Endometrial microvascular endothelial cells (primary cell): Measurements from ENCODE around the gene DNAJC3. TPM values are rescaled to one million over a fixed set of nuclear protein-coding genes. Genes with fewer than 3 reads are reported as not detected.
"Not testable (repeated sequence)": the region's sequence is repeated elsewhere in the genome, so short reads cannot be mapped to it uniquely, and the experiment has no call there.

Source experiments
- in situ Hi-C: cut with HindIII; loops from 2 replicates; pipeline ENCODE4 v1.10.0; 2017; ENCODE audit warnings: low sequenced_read_pairs, low pct_unique_long_range_greater_than_20kb; ENCODE audit errors: inconsistent ontology term
- total RNA-seq: library from RNA; depleted of rRNA; stranded (reverse); fragments of >200 nt; gene quantifications from one replicate; pipeline ENCODE4 v1.2.3, GENCODE V29; 2015; ENCODE audit errors: inconsistent ontology term

DNAJC3 gene
- total RNA-seq, 1 donor from 2014 or later = 49.4 TPM

GRCh38 chr13:95749545-95749944 lies 72.6 kb downstream of the DNAJC3 start:
- in situ Hi-C loops = no loop called here

DNA sequence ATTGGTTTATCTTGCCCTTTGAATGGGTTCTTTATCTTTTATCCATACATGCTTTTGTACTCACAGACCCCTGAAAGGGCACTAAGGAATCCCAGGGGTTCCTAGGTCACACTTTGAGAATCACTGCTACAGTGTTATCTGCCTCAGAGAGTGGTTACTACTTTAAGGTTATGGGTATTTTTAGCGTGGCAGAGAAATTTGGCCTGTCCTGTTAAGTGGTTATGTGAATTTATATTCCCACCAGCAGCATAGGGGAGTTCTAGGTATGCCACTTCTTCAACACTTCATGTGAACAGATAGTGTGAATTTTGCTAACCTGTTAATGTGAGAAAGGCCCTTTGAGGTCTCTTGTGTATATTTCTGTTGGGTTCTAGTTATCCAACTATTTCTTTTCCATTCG lies 75.7 kb downstream of the DNAJC3 start:
- in situ Hi-C loops = no loop called here

DNA sequence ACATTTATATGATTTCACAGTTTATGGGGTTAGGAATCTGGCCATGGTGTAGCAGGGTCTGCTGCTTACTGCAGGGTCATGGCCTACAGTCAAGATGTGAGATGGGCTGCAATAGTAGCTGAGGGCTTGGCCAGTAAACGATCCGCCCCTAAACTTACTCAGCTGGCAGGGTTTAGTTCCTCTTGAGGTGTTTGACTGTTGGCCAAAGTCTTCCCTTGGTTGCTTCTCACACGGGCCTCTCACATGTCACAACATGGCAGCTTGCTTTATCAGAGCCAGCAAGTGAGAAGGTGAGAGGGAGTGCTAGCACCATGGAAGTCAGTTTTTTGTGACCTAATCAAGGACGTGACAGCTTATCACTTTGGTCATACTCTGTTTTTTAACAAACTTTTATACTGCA lies 77.1 kb downstream of the DNAJC3 start:
- in situ Hi-C loops = no loop called here

- in situ Hi-C loops = no loop called here
Observed at GRCh38 chr13:95756072-95756471, 79.1 kb downstream of the DNAJC3 start.

GRCh38 chr13:95762626-95763025 lies 85.7 kb downstream of the DNAJC3 start:
- in situ Hi-C loops = not testable (repeated sequence)

DNA sequence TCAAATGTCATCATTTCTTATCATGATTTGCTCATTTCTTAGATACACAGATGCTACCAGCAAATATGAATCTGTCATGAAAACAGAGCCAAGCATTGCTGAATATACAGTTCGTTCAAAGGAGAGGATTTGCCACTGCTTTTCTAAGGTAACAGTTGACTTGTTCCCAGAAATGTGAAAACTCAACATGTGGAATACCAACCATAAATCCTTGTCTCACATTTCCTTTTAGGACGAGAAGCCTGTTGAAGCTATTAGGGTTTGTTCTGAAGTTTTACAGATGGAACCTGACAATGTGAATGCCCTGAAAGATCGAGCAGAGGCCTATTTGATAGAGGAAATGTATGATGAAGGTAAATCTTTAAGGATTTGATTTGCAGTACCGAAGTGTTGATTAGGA lies 86.7 kb downstream of the DNAJC3 start:
- in situ Hi-C loops = no loop called here

- in situ Hi-C loops = no loop called here
Observed at GRCh38 chr13:95771905-95772304, 95.0 kb downstream of the DNAJC3 start.

DNA sequence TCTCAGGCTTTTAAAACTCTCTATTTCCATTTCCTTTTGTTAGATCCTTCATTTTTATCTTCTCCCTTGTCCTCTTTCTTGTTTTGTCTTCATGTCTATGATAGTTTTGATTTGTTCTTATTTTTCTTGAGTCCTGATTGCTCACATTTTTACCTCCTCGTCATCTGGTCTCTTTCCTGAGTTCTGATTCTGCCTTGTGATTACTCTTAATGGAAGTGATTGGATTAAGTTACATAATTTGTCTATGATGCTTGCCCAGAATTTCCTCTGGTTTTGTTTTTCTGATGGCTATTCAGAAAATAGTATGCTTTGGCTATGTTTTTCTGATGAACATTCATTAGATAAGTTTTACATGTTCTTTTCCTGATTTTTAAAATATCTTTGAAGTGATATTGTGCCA lies 102.6 kb downstream of the DNAJC3 start:
- in situ Hi-C loops = no loop called here

GRCh38 chr13:95781016-95781415 lies 104.1 kb downstream of the DNAJC3 start:
- in situ Hi-C loops = no loop called here

GRCh38 chr13:95781940-95782339 lies 105.0 kb downstream of the DNAJC3 start:
- in situ Hi-C loops = not testable (repeated sequence)

DNA sequence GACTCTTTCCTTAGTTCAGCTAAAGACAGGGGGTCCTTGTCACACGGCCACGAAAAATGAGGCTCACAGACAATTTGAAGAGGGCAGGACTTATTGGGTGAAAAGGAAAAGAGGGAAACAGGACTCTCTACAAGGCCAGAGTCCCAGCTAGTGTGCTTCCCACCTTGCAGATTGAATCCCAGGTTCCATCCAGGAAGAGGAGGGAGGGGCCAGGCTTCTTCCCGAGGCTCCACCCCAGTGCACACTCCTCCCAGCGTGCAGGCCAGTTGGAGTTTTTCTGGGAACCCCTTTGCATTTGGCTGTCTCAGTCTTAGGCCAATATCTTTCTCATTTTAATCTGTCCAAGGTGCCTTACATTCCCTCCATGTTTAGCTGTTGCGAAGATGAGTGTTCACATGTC lies 106.8 kb downstream of the DNAJC3 start:
- in situ Hi-C loops = no loop called here

GRCh38 chr13:95784161-95784899 lies 107.4 kb downstream of the DNAJC3 start:
- in situ Hi-C loops = no loop called here

- in situ Hi-C loops = no loop called here
Observed at GRCh38 chr13:95784900-95785290, 108.0 kb downstream of the DNAJC3 start.

DNA sequence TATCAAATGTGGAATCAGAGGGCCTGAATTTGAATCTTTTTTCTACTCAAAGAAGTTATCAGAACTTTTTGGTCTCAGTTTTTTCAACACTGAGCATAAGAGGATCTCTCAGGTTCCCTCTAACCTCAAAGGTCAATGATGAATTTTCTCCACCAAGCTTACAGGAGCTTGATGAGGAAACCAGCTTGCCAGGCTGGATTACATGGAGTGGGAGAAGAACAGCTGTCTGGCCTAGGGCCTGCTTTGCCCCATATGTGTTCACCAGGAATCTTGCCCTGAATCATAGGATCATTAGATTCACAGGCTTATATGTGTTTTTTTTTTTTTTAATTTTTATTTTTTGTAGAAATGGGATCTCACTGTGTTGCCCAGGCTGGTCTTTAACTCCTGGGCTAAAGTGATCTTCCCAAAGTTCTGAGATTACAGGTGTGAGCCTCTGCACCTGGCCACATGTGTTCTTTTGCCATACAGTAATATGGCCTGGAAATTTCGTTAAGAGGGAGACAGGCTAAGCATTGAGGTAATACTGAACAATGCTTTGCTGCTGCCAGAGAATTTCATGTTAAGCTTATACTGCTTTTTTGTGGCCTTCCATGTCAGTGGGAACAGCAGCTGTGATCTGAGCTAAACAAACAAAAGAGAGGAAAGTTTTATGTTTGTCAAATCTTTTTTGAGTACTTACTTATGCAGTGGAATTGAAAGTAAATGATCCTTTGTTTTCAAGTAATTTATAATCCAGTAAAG lies 110.6 kb downstream of the DNAJC3 start:
- in situ Hi-C loops = no loop called here

DNA sequence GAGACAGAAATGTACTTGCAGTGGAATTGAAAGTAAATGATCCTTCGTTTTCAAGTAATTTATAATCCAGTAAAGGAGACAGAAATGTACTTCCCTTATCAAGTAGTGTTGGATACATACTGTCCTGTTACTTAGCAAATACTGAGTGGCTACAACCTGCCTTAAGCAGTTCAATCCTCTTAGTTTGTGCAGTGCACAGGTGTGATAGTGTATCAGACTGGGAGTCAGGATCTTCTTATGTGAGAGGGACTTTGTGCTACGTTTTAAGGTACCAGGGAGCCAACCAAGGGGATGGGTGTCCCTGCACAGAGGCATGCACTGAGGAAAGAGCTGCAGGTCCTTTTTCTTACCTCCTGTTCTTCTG lies 111.1 kb downstream of the DNAJC3 start:
- in situ Hi-C loops = no loop called here

- in situ Hi-C loops = not testable (repeated sequence)
Observed at GRCh38 chr13:95789315-95789714, 112.4 kb downstream of the DNAJC3 start.

DNA sequence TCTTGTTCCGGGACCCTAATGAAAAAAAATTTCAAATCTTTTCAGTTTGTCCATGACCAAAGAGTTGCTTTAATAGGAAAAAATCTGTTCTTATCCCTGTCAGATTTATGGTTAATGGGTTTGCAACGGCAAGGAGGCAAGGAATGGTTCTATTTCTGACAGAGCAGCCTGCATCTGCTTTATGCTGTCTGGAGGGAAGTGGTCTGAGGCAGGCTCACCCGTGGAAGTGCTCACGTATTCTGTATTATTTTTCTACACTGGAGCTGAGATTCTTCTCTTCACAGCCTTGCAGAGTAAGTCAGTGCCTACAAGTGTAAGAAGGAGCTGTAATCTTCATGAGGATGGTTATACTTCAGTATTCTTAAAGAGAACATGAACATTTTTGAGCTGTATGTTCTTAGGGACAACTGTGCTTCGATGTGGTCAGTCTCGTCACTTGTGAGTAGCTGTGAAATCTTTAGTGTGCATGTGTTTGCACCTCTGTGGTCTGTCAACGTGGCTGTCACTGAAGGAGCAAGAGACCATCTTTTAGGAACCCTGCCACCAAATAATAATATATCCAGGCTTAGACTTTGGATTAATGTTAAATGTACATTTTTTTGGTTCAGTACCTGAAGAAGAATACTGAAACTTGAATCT lies 114.3 kb downstream of the DNAJC3 start:
- in situ Hi-C loops = no loop called here

- in situ Hi-C loops = no loop called here
Observed at GRCh38 chr13:95793018-95793555, 116.1 kb downstream of the DNAJC3 start.

- in situ Hi-C loops = no loop called here
Observed at GRCh38 chr13:95793781-95794180, 116.8 kb downstream of the DNAJC3 start.

GRCh38 chr13:95797016-95797415 lies 120.1 kb downstream of the DNAJC3 start:
- in situ Hi-C loops = no loop called here
